Fibroblast of pulmonary artery (primary cell): ENCODE data around the gene MOB3B.
"Not testable (repeated sequence)": the region's sequence is repeated elsewhere in the genome, so short reads cannot be mapped to it uniquely, and the experiment has no call there.

Experiments
- DNase-seq: peaks from one replicate; pipeline ENCODE4 v3.0.0-alpha.2; 2010; ENCODE audit warnings: low read depth
- H3K4me3 ChIP-seq: replicated peaks from 2 replicates; pipeline ENCODE4 v1.5.1; 2011; ENCODE audit warnings: low read depth, mild to moderate bottlenecking, control low read depth, low read length, moderate library complexity
- TF ChIP-seq, protein P1 (sequence below): IDR thresholded peaks from 2 replicates; pipeline ENCODE4 v1.5.1; 2011; ENCODE audit warnings: mild to moderate bottlenecking, control low read depth, low read length, inconsistent platforms; ENCODE audit errors: missing control alignments

MOB3B gene

GRCh38 chr9:27422279-27422834 lies 107.3 kb downstream of the MOB3B start:
- TF ChIP-seq, protein P1, sequence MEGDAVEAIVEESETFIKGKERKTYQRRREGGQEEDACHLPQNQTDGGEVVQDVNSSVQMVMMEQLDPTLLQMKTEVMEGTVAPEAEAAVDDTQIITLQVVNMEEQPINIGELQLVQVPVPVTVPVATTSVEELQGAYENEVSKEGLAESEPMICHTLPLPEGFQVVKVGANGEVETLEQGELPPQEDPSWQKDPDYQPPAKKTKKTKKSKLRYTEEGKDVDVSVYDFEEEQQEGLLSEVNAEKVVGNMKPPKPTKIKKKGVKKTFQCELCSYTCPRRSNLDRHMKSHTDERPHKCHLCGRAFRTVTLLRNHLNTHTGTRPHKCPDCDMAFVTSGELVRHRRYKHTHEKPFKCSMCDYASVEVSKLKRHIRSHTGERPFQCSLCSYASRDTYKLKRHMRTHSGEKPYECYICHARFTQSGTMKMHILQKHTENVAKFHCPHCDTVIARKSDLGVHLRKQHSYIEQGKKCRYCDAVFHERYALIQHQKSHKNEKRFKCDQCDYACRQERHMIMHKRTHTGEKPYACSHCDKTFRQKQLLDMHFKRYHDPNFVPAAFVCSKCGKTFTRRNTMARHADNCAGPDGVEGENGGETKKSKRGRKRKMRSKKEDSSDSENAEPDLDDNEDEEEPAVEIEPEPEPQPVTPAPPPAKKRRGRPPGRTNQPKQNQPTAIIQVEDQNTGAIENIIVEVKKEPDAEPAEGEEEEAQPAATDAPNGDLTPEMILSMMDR, result no peak
- DNase-seq, result no peak
- H3K4me3 ChIP-seq, result no peak overlapping the region

DNA sequence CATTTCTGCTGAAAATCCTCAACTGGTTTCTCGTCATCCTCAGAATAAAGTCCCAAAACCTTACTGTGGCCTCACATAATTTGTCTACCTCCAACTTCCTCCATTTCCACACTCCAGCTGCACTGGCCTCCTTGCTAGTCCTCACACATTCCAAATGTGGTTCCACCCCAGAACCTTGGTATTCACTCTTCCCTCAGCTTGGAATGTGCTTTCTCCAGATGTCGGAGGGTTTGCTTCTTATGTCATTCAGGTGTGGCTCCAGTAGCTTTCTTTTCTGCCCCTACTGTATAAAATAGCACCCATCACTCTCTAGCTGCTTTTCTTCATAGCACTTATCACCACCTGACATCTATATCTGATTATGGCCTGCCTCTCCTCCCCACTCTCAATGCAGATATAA lies 108.0 kb downstream of the MOB3B start:
- TF ChIP-seq, protein P1, result no peak
- no peak overlapping the region for H3K4me3 ChIP-seq
- DNase-seq, result no peak

DNA sequence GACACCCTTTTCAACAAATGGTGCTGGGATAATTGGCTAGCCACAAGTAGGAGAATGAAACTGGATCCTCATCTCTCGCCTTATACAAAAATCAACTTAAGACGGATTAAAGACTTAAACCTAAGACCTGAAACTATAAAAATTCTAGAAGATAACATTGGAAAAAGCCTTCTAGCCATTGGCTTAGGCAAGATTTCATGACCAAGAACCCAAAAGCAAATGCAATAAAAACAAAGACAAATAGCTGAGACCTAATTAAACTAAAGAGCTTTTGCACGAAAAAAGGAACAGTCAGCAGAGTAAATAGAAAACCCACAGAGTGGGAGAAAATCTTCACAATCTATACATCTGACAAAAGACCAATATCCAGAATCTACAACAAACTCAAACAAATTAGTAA lies 110.1 kb downstream of the MOB3B start:
- not testable (repeated sequence) for H3K4me3 ChIP-seq, DNase-seq

- DNase-seq, result no peak
- H3K4me3 ChIP-seq, result no peak overlapping the region
- TF ChIP-seq, protein P1, result no peak
Observed at GRCh38 chr9:27414220-27414761, 115.3 kb downstream of the MOB3B start.

GRCh38 chr9:27413511-27414219 lies 115.9 kb downstream of the MOB3B start:
- DNase-seq, result peak; percentile 4
- TF ChIP-seq, protein P1, result no peak
- peak overlapping the region; percentile 34 for H3K4me3 ChIP-seq

DNA sequence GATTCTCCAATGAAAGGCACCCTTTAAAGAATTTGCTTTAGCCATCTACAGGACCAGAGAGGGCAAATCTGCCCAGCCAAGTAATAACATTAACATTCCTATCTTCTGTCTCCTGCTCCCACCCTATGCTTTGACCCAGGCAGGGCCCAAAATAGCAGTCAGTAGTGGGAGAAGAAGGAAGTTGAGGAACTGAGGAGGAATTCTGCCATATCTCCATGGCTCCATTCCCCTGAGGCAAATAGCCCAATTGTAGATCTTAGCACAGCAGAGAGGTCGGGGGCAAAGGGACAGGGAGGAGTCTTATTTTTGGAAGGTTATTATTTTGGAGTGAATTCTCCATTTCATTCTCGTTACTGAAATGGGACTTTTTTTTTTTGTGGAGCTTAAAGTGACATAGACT lies 116.7 kb downstream of the MOB3B start:
- H3K4me3 ChIP-seq, result no peak overlapping the region
- DNase-seq, result no peak
- TF ChIP-seq, protein P1, result no peak

DNA sequence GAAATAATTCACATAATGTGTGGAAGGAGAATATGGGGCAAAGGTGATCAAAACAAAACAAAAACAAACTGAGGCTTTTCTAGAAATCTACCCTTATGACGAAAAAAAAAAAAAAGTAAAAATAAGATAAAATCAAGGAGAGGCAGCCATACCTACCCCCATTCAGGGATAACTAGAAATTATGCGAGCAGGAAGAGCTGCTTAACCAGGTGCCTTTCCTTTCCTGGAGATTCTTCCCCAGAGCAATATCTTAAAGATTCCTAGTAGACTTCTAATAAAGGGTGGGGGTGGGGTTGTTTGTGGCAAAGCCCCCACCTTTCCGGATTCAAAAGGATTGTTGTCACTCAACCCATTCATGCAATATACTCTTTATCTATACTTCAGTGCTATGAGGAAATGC lies 117.5 kb downstream of the MOB3B start:
- DNase-seq, result no peak
- TF ChIP-seq, protein P1, result no peak
- no peak overlapping the region for H3K4me3 ChIP-seq
